Breast epithelium (tissue), 3 donors: Measurements from ENCODE around the gene TCN1.

Source experiments
- POLR2A ChIP-seq: fragments of 450-650 bp; IDR thresholded peaks from one replicate; pipeline ENCODE4 v1.6.1; 2016; ENCODE audit warnings: antibody characterized with exemption, mild to moderate bottlenecking, moderate library complexity
- TF ChIP-seq, protein P1 (sequence below), 3 donors: fragments of 450-650 bp; IDR thresholded peaks; one replicate each; pipeline ENCODE4 v1.5.1; 2016 to 2017; ENCODE audit warnings: antibody characterized with exemption in 3 of 3, mild to moderate bottlenecking in 3 of 3, moderate library complexity in 3 of 3

DNA sequence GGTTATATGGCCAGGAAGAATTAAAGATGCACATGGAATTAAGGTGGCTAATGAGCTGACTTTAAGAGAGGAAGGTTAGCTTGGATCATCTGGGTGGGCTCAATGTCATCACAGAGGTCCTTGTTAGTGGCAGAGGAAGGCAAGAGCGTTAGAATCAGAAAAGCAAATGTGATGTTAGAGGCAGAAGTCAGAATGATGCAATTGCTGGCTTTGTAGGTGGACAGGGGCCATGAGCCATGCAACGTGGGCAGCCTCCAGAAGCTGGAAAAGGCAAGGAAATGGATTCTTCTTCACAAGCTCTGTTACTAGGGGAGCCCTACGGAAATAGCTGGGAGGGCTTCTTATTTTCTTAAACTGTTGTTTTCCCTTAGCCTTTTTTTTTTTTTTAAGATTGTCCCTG, 18.7 kb downstream of the TCN1 start:
- no peak for TF ChIP-seq POLR2A
- TF ChIP-seq, protein P1, sequence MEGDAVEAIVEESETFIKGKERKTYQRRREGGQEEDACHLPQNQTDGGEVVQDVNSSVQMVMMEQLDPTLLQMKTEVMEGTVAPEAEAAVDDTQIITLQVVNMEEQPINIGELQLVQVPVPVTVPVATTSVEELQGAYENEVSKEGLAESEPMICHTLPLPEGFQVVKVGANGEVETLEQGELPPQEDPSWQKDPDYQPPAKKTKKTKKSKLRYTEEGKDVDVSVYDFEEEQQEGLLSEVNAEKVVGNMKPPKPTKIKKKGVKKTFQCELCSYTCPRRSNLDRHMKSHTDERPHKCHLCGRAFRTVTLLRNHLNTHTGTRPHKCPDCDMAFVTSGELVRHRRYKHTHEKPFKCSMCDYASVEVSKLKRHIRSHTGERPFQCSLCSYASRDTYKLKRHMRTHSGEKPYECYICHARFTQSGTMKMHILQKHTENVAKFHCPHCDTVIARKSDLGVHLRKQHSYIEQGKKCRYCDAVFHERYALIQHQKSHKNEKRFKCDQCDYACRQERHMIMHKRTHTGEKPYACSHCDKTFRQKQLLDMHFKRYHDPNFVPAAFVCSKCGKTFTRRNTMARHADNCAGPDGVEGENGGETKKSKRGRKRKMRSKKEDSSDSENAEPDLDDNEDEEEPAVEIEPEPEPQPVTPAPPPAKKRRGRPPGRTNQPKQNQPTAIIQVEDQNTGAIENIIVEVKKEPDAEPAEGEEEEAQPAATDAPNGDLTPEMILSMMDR (IDR thresholded peaks at IDR 0.05), result no peak
